Measurements from ENCODE around the gene NUB1.

Gene NUB1

GRCh38 chr7:151314401-151314800 is 27.2 kb upstream of the NUB1 start:
- no peak for DNase-seq (ENCODE audit: low spot score)

GRCh38 chr7:151315038-151315655 is 26.5 kb upstream of the NUB1 start:
- peak; percentile 79 for DNase-seq (ENCODE audit: low spot score)

GRCh38 chr7:151316896-151317295 is 24.7 kb upstream of the NUB1 start:
- DNase-seq (ENCODE audit: low spot score): no peak

- no peak for DNase-seq (ENCODE audit: low spot score)
Measured at GRCh38 chr7:151317936-151318335, 23.7 kb upstream of the NUB1 start.

GRCh38 chr7:151319189-151319588 is 22.4 kb upstream of the NUB1 start:
- DNase-seq (ENCODE audit: low spot score): no peak

GRCh38 chr7:151320263-151320845 is 21.3 kb upstream of the NUB1 start:
- DNase-seq (ENCODE audit: low spot score): no peak

- no peak for DNase-seq (ENCODE audit: low spot score)
Measured at GRCh38 chr7:151321341-151321740, 20.3 kb upstream of the NUB1 start.

GRCh38 chr7:151322906-151323305 is 18.7 kb upstream of the NUB1 start:
- no peak for DNase-seq (ENCODE audit: low spot score)

GRCh38 chr7:151327022-151327421 is 14.6 kb upstream of the NUB1 start:
- no peak for DNase-seq (ENCODE audit: low spot score)

GRCh38 chr7:151327659-151328058 is 14.0 kb upstream of the NUB1 start:
- DNase-seq (ENCODE audit: low spot score): no peak

- DNase-seq (ENCODE audit: low spot score): no peak
Measured at GRCh38 chr7:151330181-151330580, 11.4 kb upstream of the NUB1 start.

- no peak for DNase-seq (ENCODE audit: low spot score)
Measured at GRCh38 chr7:151330661-151331060, 11.0 kb upstream of the NUB1 start.

- no peak for DNase-seq (ENCODE audit: low spot score)
Measured at GRCh38 chr7:151334628-151335027, 7.0 kb upstream of the NUB1 start.

- no peak for DNase-seq (ENCODE audit: low spot score)
Measured at GRCh38 chr7:151336027-151336708, 5.4 kb upstream of the NUB1 start.

GRCh38 chr7:151337346-151337745 is 4.3 kb upstream of the NUB1 start:
- no peak for DNase-seq (ENCODE audit: low spot score)

GRCh38 chr7:151338809-151339208 is 2.8 kb upstream of the NUB1 start:
- DNase-seq (ENCODE audit: low spot score): no peak

- DNase-seq (ENCODE audit: low spot score): no peak
Measured at GRCh38 chr7:151339651-151340382, 1.8 kb upstream of the NUB1 start.

GRCh38 chr7:151340794-151341356 is 737 bp upstream of the NUB1 start:
- DNase-seq (ENCODE audit: low spot score): no peak

- no peak for DNase-seq (ENCODE audit: low spot score)
Measured at GRCh38 chr7:151342102-151342646, 562 bp downstream of the NUB1 start.

- DNase-seq (ENCODE audit: low spot score): no peak
Measured at GRCh38 chr7:151342811-151343210, 1.2 kb downstream of the NUB1 start.

- DNase-seq (ENCODE audit: low spot score): no peak
Measured at GRCh38 chr7:151343516-151343915, 1.9 kb downstream of the NUB1 start.

Measured in iPS-NIHi11 (cell line).